Measurements from ENCODE around the gene ZNF787. TPM values are rescaled to one million over a fixed set of nuclear protein-coding genes. Genes with fewer than 3 reads are reported as not detected.

The ZNF787 gene
- 35.0 TPM for total RNA-seq

GRCh38 chr19:56121180-56122167 lies at the start of gene ZNF787:
Gene ZNF787 (minus strand): TSS chr19:56121295. CDS start chr19:56103217, 18,078 bp downstream.

DNA sequence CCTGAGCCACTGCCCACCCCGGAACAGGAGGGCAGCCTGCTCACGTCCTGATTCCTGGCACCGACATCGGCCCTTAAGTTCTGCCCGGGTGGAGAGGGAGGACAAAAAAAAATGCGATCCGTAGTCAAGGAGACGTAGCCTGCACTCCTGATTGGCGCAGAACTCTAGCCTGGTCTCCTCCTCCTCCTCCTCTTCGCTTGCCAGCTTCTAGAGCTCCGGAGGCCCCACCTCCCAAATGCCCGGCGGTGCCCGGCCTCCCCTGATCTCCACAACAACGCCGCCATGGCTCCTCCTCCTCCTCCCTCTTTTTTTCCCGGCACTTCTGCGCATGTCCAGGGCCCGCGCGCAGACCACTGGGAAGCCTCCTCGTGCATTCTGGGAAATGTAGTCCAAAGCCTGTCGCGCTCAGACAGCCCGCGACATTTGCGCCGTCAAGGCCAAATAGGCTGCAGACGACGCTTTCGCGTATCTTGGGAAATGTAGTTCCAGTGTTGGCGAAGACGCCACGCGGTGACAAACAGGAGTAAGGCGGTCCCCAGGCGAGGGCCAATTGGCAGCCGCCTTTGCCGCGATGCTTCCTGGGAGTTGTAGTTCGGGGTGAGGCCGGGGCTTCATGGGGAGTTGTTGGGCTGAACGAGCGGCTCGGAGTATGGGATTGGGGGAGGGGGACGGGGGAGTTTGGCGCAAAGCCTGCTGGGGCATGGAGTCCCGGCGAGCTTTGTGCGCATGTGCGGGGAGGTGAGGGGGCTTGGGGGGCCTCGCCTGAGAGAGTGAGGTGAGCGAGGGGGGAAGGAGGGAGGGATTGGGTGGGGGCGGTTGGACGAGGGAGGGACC lies 19.7 kb upstream of the ZNF787 start, which contains the start of gene ZNF444:
Gene ZNF444, plus strand, starts transcription at position 705 of the 834 bp plus-strand sequence. CDS start 5,625 bp downstream, outside the sequence.

Small RNA genes within 50 kb of the gene (small RNA-seq; reads per million reads assigned to genes)
- not detected for gene AC024580.2 (ENCODE audit: low replicate concordance)
- not detected for gene RF00019 (ENCODE audit: low replicate concordance)

Other genes starting within 250 kb of the ZNF787 start
- gene NLRP13, start 189.0 kb downstream of the ZNF787 start, total RNA-seq: not detected
- not detected for gene NLRP8, start 173.5 kb downstream of the ZNF787 start, total RNA-seq
- gene NLRP5, start 134.5 kb downstream of the ZNF787 start, total RNA-seq: not detected
- 29.6 TPM for gene ZNF444, start 20.0 kb upstream of the ZNF787 start, total RNA-seq
- not detected for gene GALP, start 54.7 kb upstream of the ZNF787 start, total RNA-seq
- not detected for gene ZSCAN5B, start 76.5 kb upstream of the ZNF787 start, total RNA-seq
- gene ZSCAN5C, start 81.0 kb upstream of the ZNF787 start, total RNA-seq: not detected
- gene EDDM13, start 151.5 kb upstream of the ZNF787 start, total RNA-seq: not detected
- gene ZSCAN5A, start 193.5 kb upstream of the ZNF787 start, total RNA-seq: 14.1 TPM

Measured in metanephros (tissue), 2 donors.